HepG2 (cell line): ENCODE measurements around the gene IGF2BP3. TPM values are rescaled to one million over a fixed set of nuclear protein-coding genes. Genes with fewer than 3 reads are reported as not detected.
A peak's percentile ranks its signal among the peaks of the same experiment; 100 is the strongest.

Experiments used
- ELF3 ChIP-seq: IDR thresholded peaks from 2 replicates; pipeline ENCODE4 v1.6.1; 2016; ENCODE audit warnings: missing genetic modification reagents, missing compliant biosample characterization
- FIP1L1 ChIP-seq: fragments of 200-400 bp; formaldehyde crosslinking; IDR thresholded peaks from 2 replicates; pipeline ENCODE4 v1.6.1; 2018; ENCODE audit warnings: low read depth, mild to moderate bottlenecking, low read length, moderate library complexity, borderline replicate concordance; ENCODE audit not compliant: insufficient read depth
- GZF1 ChIP-seq: sonication (generic); formaldehyde crosslinking; IDR thresholded peaks from 2 replicates; pipeline ENCODE4 v1.5.1; 2020; ENCODE audit warnings: mild to moderate bottlenecking, missing genetic modification reagents
- HOXA5 ChIP-seq: sonication (generic); formaldehyde crosslinking; IDR thresholded peaks from 2 replicates; pipeline ENCODE4 v1.4.0; 2020; ENCODE audit warnings: missing genetic modification reagents
- MAZ ChIP-seq, 2 experiments: sonication (generic) in 1 of 2; formaldehyde crosslinking in 1 of 2; IDR thresholded peaks; 2 replicates each; pipeline versions ENCODE4 v1.5.0 to v1.6.1; 2012 to 2020; ENCODE audit warnings: low read depth in 2 of 2, mild to moderate bottlenecking in 2 of 2, borderline replicate concordance in 1 of 2, improper control_type of control experiment in 1 of 2, low read length in 1 of 2, missing genetic modification reagents in 1 of 2, moderate library complexity in 1 of 2
- NFIB ChIP-seq: sonication (generic); formaldehyde crosslinking; IDR thresholded peaks from 2 replicates; pipeline ENCODE4 v1.9.0; 2021; ENCODE audit warnings: missing genetic modification reagents, mild to moderate bottlenecking, borderline replicate concordance
- SIX4 ChIP-seq: sonication (generic); formaldehyde crosslinking; IDR thresholded peaks from 2 replicates; pipeline ENCODE4 v1.4.0; 2020; ENCODE audit warnings: missing genetic modification reagents
- SNAPC4 ChIP-seq: sonication (generic); formaldehyde crosslinking; IDR thresholded peaks from 2 replicates; pipeline ENCODE4 v1.4.0; 2020; ENCODE audit warnings: mild to moderate bottlenecking, missing genetic modification reagents
- ZFP1 ChIP-seq: IDR thresholded peaks from 2 replicates; pipeline ENCODE4 v1.6.1; 2016
- ZHX2 ChIP-seq, 2 experiments: sonication (generic) in 1 of 2; formaldehyde crosslinking in 1 of 2; IDR thresholded peaks; 2 replicates each; pipeline versions ENCODE4 v1.6.1 to v1.9.0; 2014 to 2022; ENCODE audit warnings: antibody characterized with exemption in 1 of 2, borderline replicate concordance in 1 of 2, inconsistent platforms in 1 of 2, low read depth in 1 of 2, missing genetic modification reagents in 1 of 2
- ZNF574 ChIP-seq: sonication (generic); formaldehyde crosslinking; IDR thresholded peaks from 2 replicates; pipeline ENCODE4 v1.4.0; 2020; ENCODE audit warnings: missing genetic modification reagents
- ZNF776 ChIP-seq: sonication (generic); formaldehyde crosslinking; IDR thresholded peaks from 2 replicates; pipeline ENCODE4 v1.4.0; 2020; ENCODE audit warnings: mild to moderate bottlenecking, missing genetic modification reagents
- ZNF83 ChIP-seq: sonication (generic); formaldehyde crosslinking; IDR thresholded peaks from 2 replicates; pipeline ENCODE4 v1.4.0; 2020; ENCODE audit warnings: missing genetic modification reagents, mild to moderate bottlenecking, borderline replicate concordance
- polyA plus RNA-seq, 8 experiments: library from polyadenylated mRNA; depleted of rRNA in 3 of 8; stranded (reverse) in 7 of 8; unstranded in 1 of 8; fragments of >200 nt; fragmentation: Illumina TruSeq in 4 of 8; extraction: Trizol in 4 of 8; gene quantifications; 2 replicates each; pipeline versions ENCODE4 v1.2.1 to v1.2.3, GENCODE V29; 2011 to 2016; ENCODE audit warnings: low read depth in 4 of 8, missing spikeins in 1 of 8, mixed read lengths in 1 of 8; ENCODE audit not compliant: insufficient read depth in 1 of 8
- total RNA-seq, 5 experiments: library from RNA; depleted of rRNA; stranded (reverse); fragments of >200 nt; fragmentation: Illumina TruSeq; extraction: Trizol; gene quantifications; 2 replicates each; pipeline ENCODE4 v1.2.3, GENCODE V29; 2016; ENCODE audit warnings: low read depth in 1 of 5

Gene IGF2BP3
- total and polyA plus RNA-seq, 2 of the 13 experiments (the other 11 are each of a cell fraction or from before 2014, with no cell fraction given): 37.7 to 39.5 TPM

GRCh38 chr7:23298885-23299769, 171.2 kb downstream of the IGF2BP3 start, which contains the start of gene MALSU1 (continued):
- TF ChIP-seq ZHX2 (IDR thresholded peaks at IDR 0.05; ENCODE audit: low read depth) (no peak; the same call in 1 of the 2 replicates), ZHX2 (CRISPR knock-in tag; IDR thresholded peaks at IDR 0.05; ENCODE audit: borderline replicate concordance) (no peak), SIX4 (CRISPR knock-in tag) (no peak), MAZ (IDR thresholded peaks at IDR 0.05; ENCODE audit: borderline replicate concordance, low read depth, low read length) (peak; percentile 54; the same call in 1 of the 2 replicates), MAZ (CRISPR knock-in tag; IDR thresholded peaks at IDR 0.05; ENCODE audit: low read depth) (peak; percentile 75), HOXA5 (peak; percentile 67; the same call in 1 of the 2 replicates), ZNF83 (CRISPR knock-in tag) (no peak), SNAPC4 (no peak; the same call in 1 of the 2 replicates), NFIB (CRISPR knock-in tag) (no peak), FIP1L1 (no peak), ZFP1 (CRISPR knock-in tag) (peak; percentile 56; the same call in 1 of the 2 replicates), GZF1 (CRISPR knock-in tag) (peak; percentile 75; the same call in 1 of the 2 replicates), ELF3 (CRISPR knock-in tag) (peak; percentile 85), ZNF776 (CRISPR knock-in tag) (peak; percentile 90; the same call in 1 of the 2 replicates), ZNF574 (CRISPR knock-in tag) (peak; percentile 59)
